NCI-H446 treated with DMSO at 0.1 percent for 48 hours (cell line): ENCODE measurements around the gene ZMYND12.

Experiments
- DNase-seq: peaks from one replicate; lab custom pipeline; 2025; lab: John Stamatoyannopoulos, UW

ZMYND12 gene

DNA sequence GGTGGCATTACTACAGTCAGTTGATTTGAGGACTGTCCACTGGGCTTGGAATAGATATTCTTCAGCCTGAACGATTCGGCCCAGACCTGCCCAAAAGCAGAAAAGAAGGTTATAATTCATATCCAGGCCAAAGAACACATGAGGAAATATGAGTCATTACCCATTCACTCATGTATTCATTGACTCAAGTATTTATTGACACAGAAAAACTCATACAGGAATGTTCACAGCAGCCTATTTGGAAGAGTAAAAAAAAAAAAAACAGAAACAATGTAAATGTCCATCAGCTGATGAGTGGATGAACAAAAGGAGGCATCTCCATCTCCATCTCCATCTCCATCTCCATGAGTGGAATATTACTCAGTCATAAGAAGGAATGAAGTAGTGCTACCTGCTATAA, 15.9 kb downstream of the ZMYND12 start:
- no peak for DNase-seq

- no peak for DNase-seq
These were observed 21.5 kb downstream of the ZMYND12 start for GRCh38 chr1:42434340-42434739.

DNA sequence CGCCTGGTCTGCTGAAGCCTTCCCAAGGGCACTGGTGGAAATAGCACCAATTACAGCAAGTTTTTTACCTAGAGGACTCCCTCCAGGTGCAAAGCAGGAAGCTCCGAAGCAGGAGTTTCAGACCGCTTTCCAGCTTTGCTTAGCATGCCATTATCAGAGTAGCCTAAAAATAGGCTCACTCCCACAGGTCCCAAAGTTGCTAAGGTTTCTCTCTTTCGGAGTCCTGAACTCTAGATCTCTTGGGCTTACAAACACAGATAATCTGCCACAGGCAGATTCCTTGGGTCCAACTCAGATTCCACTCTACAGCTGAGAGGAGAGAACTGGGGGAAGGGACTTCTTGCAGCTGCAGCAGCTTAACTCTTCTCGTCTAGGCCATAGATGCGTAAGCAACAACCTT, 22.5 kb downstream of the ZMYND12 start:
- DNase-seq, result no peak

GRCh38 chr1:42432714-42433113, 23.1 kb downstream of the ZMYND12 start:
- no peak for DNase-seq

DNA sequence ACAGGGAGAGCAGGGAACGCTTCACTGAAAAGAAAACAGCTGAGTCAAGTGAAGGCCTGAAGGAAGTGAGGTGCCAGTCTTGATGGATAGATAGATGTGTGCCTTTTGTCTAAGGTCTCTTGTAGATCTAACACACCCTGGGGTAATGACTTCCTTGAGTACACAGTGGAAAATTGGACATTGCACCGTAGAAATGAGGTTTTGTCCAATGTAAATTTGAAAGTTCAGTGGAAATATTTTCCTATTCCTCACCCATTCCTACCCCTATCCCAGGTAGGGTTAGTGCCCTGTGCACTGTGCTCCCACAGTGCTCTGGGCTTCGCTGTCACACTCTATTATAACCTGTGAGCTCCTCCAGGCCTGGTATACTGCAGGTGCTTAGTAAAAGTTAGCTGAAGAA, 24.3 kb downstream of the ZMYND12 start:
- DNase-seq, result no peak

- DNase-seq, result no peak
These were observed 25.3 kb downstream of the ZMYND12 start for GRCh38 chr1:42430286-42431135.

DNA sequence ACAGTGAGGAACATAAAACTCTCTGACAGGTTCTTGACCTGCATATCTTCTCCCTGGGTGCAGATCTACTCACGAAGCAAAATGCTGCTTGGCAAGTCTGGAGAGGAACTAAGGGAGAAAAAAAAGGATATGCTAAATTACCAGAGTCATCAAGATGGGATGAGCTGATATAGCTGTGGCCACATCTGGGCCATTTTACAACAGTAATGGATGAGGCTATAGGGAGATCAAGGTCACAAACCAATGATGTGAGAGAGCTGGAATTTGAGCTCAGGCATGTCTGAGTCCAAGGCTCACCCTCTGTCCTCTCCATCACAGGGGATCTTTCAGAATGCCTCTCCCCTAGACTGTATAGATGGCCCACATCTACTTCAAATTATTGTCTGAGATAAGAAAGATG, 26.2 kb downstream of the ZMYND12 start:
- no peak for DNase-seq

DNA sequence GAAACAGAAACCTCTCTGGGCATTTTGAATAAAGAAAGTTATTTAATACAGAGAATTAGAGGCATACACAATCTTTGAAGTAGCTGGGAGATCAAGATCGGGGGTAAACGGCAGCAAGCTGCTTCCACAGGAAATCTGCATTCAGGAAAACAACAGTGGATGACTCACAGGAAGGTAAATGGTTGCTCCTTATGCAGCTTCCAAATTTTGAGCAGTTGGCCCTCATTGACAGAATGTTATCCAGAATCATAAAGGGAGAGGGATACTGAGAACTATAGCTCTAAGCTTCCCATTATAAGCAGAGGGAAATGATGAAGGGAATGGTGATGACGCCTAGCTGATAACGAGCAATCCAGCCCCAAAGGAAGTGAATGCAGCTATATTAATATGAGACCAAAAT, 28.6 kb downstream of the ZMYND12 start:
- DNase-seq, result no peak

DNA sequence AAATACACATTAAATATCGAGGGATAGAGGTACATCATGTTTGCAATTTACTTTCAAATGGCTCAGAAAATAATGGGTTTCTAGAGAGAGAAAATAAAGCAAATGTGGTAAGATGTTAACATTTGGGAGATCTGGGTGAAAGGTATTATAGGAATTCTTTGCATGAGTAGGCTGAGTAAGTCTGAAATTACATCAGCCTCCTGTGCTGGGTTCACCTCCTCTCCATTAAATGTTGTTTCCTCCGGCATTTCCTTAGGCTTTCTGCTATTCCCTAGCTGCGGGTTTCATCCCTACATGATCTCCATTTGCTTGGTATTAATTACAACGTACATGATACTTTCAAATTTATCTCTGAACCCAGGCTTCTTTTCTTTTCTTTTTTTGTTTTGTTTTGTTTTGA, 31.6 kb downstream of the ZMYND12 start:
- DNase-seq, result no peak

GRCh38 chr1:42423681-42424080, 32.1 kb downstream of the ZMYND12 start:
- DNase-seq, result no peak

DNA sequence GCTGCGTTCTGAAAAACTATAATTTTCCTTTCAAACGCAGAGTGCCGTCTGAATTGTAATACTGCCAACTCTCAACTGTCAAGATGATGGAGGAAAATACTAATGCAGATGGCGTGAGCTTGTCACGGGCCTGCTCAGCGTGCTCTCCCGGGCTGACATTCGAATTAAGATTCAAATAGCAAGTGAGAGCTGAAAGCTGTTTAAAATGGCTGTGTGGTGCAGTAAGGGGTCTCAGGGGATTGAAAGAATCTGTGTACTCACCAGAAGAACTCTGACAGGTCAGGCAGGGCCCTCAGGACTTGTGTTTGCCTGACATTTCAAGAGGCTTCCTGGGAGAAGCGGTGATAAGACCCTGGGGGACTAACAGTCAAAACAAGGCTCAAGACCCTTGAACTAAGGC, 33.1 kb downstream of the ZMYND12 start:
- DNase-seq, result peak; percentile 48

GRCh38 chr1:42420911-42421585, 34.8 kb downstream of the ZMYND12 start:
- DNase-seq, result peak; percentile 98

- DNase-seq, result no peak
These were observed 35.7 kb downstream of the ZMYND12 start for GRCh38 chr1:42420121-42420520.

- DNase-seq, result peak; percentile 98
These were observed 36.5 kb downstream of the ZMYND12 start for GRCh38 chr1:42419126-42419821.

DNA sequence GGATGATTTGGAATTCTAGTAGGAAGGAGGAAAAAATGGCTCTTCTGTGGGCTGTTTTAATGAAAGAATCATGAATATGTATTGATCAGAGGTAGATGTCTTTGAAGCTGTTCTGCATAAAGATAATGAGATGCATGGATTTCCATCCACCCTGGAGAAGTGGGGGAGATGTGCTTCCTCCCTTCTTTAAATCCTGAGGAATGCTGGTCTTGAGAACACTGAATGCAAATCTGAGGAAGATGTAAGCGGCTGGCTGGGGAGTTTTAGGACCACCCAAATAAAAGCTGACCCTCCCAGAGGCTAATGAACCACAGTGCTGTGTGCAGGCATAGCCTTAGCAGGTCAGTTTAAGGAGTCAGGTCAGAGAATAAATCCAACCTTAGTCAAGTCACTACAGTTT, 37.3 kb downstream of the ZMYND12 start:
- DNase-seq, result no peak

DNA sequence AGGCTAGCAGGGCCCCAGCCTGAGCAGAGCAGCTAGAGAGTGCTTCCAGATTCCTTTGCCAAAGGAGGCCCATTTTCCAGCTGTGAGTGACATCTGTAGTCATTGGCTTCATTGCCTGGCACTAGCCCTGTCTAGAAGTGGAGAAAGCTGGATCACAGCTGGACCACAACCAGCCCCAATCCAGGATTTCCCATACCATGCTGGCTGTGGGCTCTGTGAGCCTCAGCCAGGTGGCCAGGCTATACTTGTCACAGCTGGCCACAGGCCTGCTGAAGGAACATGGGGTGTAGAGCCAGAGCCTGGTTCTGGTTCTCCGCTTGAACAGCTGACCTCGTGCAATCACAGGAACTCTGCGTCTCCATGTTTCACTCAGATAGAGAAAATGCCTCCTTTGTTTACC, 38.7 kb downstream of the ZMYND12 start:
- DNase-seq, result no peak

DNA sequence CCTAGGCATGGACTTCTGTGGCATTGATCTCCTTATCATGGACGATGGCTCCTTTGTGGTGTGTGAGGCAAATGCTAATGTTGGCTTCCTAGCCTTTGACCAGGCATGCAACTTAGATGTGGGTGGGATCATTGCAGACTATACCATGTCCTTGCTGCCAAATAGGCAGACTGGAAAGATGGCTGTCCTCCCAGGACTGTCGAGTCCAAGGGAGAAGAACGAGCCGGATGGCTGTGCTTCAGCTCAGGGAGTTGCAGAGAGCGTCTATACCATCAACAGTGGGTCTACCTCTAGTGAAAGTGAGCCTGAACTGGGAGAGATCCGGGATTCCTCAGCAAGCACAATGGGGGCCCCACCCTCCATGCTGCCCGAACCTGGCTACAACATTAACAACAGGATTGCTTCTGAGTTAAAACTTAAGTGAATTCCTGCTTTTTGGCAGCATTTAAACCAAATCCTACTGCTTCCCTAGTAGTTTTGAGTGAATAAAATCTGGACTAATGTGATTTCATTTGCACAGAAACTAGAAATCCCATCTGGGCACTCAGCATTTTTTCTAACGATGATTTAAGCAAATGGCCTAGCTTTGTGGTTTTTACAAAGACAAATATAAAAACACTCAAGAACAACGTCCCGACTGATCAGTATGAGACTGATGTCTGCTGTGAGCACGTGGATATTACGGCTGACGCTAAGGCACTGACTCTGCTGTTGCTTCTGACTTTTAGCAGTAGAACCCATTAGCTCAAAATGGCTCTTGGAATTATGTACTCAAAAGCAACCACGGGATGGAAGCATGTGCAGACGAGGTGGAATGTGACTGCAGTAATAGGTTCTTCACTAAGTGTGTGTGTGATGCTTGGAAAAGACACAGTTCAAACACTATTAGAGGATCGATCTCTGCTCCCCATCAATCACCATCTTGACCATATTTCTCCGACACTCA, 41.0 kb downstream of the ZMYND12 start:
- no peak for DNase-seq

DNA sequence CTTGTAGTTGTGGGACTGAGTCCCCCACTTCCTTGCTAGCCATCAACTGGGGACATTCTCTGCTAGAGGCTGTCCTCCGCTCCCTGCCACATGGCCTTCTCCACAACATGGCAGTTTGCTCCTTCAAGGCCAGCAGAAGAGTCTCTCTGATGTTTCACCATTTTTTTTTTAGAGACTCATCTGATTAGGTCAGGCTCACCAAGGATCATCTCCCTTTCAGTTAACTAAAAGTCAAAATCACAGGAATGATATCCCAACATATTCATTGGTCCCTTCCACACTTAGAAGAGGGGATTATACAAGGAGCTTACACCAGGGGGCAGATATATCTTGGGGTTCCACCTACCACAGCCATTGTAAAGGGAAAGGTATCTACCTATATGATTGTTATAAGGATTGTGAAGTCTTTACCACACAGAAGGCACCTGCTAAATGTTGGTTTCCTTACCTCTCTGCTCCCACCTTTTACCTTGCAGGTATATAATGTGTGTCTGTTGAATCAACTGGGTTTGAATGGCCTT, 51.9 kb downstream of the ZMYND12 start:
- no peak for DNase-seq

DNA sequence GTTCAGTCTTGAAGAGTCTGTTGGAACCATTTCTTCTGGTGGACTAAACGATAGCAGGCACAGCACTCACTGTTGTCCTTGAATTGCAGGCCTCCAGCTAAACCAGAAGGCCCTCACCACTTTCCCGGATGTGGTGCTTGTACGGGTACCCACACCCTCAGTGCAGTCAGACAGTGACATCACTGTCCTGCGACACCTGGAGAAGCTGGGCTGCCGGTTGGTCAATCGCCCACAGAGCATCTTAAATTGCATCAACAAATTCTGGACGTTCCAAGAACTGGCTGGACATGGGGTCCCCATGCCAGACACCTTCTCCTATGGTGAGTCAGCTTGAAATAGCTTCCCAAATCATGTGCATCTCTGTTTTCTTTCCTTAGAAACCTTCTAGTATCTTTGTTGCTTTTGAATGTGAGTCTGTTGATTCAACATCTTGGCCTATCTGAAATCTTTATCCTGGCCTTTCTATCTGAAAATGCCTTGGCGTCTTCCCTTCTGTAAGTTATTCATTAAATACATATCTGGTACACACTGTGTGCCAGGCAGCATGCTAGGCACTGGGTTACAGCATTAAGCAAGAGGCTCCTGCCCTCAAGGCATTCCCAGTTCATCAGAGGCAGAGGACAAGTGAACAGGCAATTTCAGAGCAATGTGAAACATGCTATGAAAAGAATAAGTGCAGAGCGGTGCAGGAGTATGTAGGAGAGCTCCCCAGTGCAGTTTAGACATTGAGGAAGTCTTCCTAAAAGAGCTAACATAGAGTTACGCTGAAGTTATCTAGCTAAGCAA, 56.3 kb downstream of the ZMYND12 start:
- no peak for DNase-seq

DNA sequence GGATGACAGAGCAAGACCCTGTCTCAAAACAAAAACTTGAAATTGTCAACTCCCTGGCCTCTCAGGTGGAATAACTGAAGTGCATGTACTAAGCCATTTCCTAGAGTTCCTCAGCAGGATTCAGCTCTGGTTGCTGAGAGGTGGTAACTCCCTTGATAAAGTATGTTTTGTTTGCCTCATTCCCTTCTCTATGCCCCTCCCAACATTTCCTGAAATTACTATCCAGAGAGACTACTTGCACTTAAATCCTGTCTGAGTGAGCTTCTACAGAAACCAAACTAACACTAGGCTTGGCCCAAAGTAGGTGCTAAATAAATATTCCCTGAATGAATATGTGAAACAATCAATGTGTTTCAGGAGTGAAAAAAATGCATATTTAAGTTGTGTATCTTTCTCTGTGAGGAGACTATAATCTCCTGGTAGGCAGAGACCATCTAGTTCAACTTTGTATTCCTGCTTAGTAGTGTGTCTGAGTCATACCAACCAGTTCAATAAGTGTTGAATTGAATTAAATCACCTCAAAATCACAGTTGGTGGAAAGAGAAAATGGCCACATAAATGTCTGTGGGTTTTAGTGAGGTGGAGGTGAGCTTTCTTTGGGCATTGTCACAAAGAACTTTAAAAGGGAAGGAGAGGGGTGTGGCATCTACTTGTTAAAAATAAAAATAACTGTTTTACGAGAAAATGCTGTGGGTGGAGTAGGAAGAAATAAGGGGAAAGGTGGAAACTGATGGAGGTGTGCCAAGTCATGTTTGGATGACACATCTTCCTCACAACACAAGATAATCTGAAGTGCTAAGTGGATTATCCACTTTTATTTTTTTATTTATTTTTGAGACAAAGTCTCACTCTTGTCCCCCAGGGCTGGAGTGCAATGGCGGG, 62.6 kb downstream of the ZMYND12 start:
- no peak for DNase-seq
